Measurements from ENCODE around the gene TAS2R50. TPM values are rescaled to one million over a fixed set of nuclear protein-coding genes. Genes with fewer than 3 reads are reported as not detected.

TAS2R50 gene
- total RNA-seq, 2 donors from 2014 or later = 1.2 TPM; not detected in 1

DNA sequence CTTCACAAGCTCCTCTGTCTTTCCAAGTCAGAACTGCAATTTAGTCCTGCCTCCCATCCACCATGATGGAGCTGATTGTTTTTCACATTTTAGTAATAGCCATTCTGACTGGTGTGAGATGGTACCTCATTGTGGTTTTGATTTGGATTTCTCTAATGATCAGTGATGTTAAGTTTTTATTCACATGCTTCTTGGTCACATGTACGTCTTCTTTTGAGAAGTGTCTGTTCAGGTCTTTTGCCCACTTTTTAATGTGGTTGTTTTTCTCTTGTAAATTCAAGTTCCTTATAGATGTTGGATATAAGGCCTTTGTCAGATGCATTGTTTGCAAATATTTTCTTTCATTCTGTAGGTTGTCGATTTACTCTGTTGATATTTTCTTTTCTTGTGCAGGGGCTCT lies 43.5 kb downstream of the TAS2R50 start:
- no peak for TF ChIP-seq CTCF (IDR thresholded peaks at IDR 0.05)
- H3K4me3 ChIP-seq = no peak overlapping the region
- no peaks in the 10 kb centered on the region for H3K9me3 ChIP-seq
- DNase-seq (ENCODE audit: low spot score) = no peak
- H3K27me3 ChIP-seq = no peaks in the 10 kb centered on the region
- H3K4me1 ChIP-seq = no peaks in the 10 kb centered on the region
- no peak overlapping the region for H3K27ac ChIP-seq
- H3K36me3 ChIP-seq = no peaks in the 10 kb centered on the region

- no peak overlapping the region for H3K27ac ChIP-seq
- H3K4me1 ChIP-seq = no peaks in the 10 kb centered on the region
- no peak for TF ChIP-seq CTCF (IDR thresholded peaks at IDR 0.05)
- H3K27me3 ChIP-seq = no peaks in the 10 kb centered on the region
- no peak for DNase-seq (ENCODE audit: low spot score)
- H3K36me3 ChIP-seq = no peaks in the 10 kb centered on the region
- no peaks in the 10 kb centered on the region for H3K9me3 ChIP-seq
- H3K4me3 ChIP-seq = no peak overlapping the region
Observed at GRCh38 chr12:10941916-10942607, 44.6 kb downstream of the TAS2R50 start.

- no peak for TF ChIP-seq CTCF (IDR thresholded peaks at IDR 0.05)
- Histone ChIP-seq H3K27me3 (no peaks in the 10 kb centered on the region), H3K27ac (no peak overlapping the region), H3K4me1 (no peaks in the 10 kb centered on the region), H3K4me3 (no peak overlapping the region), H3K36me3 (no peaks in the 10 kb centered on the region), H3K9me3 (no peaks in the 10 kb centered on the region)
- no peak for DNase-seq (ENCODE audit: low spot score)
Observed at GRCh38 chr12:10941369-10941768, 45.3 kb downstream of the TAS2R50 start.

DNA sequence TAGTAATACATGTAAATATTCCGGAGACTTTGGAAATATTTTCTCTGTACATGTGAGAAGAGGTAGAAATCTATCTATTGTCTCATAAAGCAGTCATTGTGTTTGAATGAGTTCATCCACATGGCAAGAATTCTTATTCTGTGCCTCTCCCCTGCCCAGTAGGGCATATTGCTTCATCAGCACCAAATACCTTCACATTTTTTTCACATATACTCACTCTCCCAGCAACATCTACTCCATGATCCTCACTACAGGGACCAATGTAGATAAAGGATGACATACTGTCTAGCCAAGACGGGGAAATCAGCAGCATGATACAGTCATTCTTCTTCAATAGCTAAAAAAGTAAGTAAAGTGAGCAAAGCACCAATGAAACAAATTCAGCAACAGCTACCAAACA lies 46.3 kb downstream of the TAS2R50 start:
- DNase-seq (ENCODE audit: low spot score) = no peak
- H3K4me3 ChIP-seq = no peak overlapping the region
- no peaks in the 10 kb centered on the region for H3K27me3 ChIP-seq
- no peak for TF ChIP-seq CTCF (IDR thresholded peaks at IDR 0.05)
- no peaks in the 10 kb centered on the region for H3K9me3 ChIP-seq
- no peaks in the 10 kb centered on the region for H3K36me3 ChIP-seq
- H3K4me1 ChIP-seq = no peaks in the 10 kb centered on the region
- no peak overlapping the region for H3K27ac ChIP-seq

DNA sequence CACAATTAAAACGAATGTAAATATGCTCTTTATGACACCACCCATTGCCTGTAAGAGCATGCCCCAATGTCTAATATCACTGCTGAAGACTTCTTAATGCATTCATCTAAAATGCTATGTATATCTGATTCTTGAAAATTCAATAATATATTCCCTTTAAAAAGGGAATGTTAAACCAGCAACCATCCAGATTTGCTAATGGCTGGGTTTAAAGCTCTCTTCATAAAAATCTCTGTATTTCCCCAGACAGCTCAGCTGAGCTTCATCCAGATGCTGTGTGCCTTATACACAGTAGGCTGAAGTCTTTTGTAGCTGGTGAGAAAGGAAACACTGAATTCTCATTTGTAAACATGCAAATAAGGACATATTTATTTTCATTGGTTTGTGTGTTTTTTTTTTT lies 47.5 kb downstream of the TAS2R50 start, which contains the start of gene TAS2R14:
TSS of gene TAS2R14 (minus strand) at position 101 of the 400 bp plus-strand sequence. CDS start at position 45, 56 bp downstream.
- H3K36me3 ChIP-seq = no peaks in the 10 kb centered on the region
- H3K27ac ChIP-seq = no peak within 1 kb of the TSS
- DNase-seq (ENCODE audit: low spot score) = no peak
- H3K9me3 ChIP-seq = no peaks in the 10 kb centered on the region
- no peak within 1 kb of the TSS for H3K4me3 ChIP-seq
- no peak for TF ChIP-seq CTCF (IDR thresholded peaks at IDR 0.05)
- no peaks in the 10 kb centered on the region for H3K4me1 ChIP-seq
- no peaks in the 10 kb centered on the region for H3K27me3 ChIP-seq

- no peak for DNase-seq (ENCODE audit: low spot score)
- H3K9me3 ChIP-seq = no peaks in the 10 kb centered on the region
- no peak overlapping the region for H3K4me3 ChIP-seq
- no peak for TF ChIP-seq CTCF (IDR thresholded peaks at IDR 0.05)
- H3K36me3 ChIP-seq = no peaks in the 10 kb centered on the region
- no peaks in the 10 kb centered on the region for H3K27me3 ChIP-seq
- no peak overlapping the region for H3K27ac ChIP-seq
- no peaks in the 10 kb centered on the region for H3K4me1 ChIP-seq
Observed at GRCh38 chr12:10936506-10936905, 50.2 kb downstream of the TAS2R50 start.
